HG03039 (cell line): Measurements from ENCODE around the gene RGL2.
A peak's percentile ranks its signal among the peaks of the same experiment; 100 is the strongest.
"Not testable (repeated sequence)": the region's sequence is repeated elsewhere in the genome, so short reads cannot be mapped to it uniquely, and the experiment has no call there.

ENCODE experiments used
- ATAC-seq: cut with Tn5 transposase; IDR thresholded peaks from one replicate; pipeline ENCODE4 v1.9.1; 2021; ENCODE audit warnings: mild to moderate bottlenecking, moderate library complexity; ENCODE audit not compliant: unreplicated experiment

The RGL2 gene

DNA sequence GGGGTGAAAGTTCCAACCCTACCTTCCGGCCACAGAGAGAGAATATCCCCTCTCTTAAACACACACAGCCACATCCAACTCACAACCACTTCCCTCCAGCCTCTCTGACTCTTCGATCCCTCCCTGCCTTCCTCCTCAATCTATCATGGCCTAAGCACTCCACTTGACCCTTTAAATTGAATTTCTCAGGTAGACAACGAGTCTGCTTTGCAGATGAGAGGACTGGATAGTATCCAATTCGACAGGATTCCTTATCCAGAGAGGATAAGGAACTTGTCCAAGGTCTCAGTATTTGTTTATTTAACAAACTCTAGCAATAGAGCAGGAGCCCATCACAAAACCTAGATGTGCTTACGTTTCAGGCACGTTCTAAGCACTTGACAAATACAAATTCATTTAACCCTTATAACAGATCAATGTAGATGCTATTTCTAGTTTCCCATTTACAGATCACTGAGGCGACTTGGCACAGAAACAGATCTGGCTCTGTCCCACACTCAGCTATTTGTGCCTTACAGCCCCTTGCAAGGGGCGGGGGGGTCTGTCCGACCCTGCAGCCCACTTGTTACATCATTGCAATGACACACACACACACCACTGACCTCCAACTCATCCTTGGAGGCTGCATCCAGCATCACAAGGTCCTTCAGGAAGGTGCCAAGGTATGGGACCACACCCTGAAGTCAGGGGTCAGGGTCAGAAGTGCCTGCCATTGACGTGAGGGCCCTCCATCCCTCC lies 4.5 kb downstream of the RGL2 start:
- no peak for ATAC-seq

DNA sequence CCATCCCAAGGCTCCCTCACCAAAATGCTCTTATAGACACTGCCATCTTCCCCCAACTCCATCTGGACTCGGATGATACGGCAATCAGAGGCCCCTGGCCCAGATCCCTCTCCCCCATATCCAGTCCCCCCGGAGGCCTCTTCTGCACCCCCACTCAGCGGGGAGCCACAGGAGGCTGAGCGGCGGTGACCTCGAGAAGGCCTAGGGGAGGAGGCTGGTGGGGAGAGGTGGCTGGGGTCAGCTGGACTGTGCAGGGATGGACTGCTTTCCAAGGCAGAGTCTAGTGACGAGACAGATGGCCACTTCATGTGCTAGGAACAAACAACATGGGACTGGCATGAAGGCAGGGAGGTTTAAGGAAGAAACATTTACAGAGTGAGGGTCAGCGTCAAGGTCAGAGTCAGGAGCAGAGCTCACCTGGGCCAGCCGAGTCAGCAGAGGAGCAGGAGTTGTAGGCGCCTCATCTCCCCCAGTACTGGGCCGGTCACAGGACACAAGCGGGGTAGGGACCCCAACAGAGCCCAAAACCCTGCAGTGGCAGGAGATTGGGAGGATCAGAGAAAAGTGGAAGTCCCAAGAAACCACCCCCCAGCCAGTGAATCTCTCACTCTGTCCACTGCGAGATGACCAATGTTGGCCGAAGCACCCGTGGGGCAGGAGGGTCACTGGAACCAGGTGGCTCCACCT lies 5.6 kb downstream of the RGL2 start:
- ATAC-seq = no peak

- no peak for ATAC-seq
Observed at GRCh38 chr6:33290459-33290858, 8.3 kb downstream of the RGL2 start.

DNA sequence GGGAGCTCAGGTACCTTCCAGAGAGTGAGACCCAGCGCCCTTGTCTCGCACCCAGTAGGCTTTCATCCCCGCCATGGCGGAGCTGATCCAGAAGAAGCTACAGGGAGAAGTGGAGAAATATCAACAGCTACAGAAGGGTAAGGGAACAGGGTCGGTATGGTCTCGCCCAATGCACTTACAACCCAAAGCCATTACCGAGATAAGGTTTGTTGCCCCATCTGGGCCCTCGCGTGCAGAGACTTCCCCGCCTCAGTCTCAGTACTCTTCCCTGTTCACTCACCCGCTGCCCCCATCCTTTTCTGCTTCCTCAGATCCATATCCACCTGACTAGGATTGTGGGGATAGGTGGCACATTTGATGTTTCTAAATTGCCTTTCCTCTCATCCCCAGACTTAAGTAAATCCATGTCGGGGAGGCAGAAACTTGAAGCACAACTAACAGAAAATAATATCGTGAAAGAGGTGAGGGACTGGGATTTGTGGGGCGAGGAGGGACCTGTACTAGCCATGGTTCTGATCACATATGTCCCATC lies 8.9 kb downstream of the RGL2 start:
- peak; percentile 10 for ATAC-seq

- ATAC-seq = peak; percentile 75
Observed at GRCh38 chr6:33288921-33289783, 9.6 kb downstream of the RGL2 start, which contains the start of the genes PFDN6 and WDR46. TSS of gene PFDN6 (plus strand) at chr6:33289601. CDS start at chr6:33289857, 256 bp downstream. TSS of gene WDR46 (minus strand) at chr6:33289239. CDS start at chr6:33289170, 69 bp downstream.

GRCh38 chr6:33288141-33288920 lies 10.4 kb downstream of the RGL2 start:
- ATAC-seq = no peak

GRCh38 chr6:33286946-33287914 lies 11.5 kb downstream of the RGL2 start:
- ATAC-seq = no peak

DNA sequence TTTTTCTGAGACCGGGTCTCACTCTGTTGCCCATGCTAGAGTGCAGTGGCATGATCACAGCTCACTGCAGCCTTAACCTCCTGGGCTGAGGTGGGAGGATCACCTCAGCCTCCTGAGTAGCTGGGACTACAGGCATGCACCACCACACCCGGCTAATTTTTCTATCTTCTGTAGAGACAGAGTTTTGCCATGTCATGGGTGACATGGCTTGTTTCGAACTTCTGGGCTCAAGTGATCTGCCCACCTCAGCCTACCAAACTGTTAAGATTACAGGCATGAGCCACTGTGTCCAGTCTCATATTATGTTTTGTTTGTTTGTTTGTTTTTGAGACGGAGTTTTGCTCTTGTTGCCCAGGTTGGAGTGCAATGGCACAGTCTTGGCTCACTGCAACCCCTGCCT lies 13.5 kb downstream of the RGL2 start:
- not testable (repeated sequence) for ATAC-seq

DNA sequence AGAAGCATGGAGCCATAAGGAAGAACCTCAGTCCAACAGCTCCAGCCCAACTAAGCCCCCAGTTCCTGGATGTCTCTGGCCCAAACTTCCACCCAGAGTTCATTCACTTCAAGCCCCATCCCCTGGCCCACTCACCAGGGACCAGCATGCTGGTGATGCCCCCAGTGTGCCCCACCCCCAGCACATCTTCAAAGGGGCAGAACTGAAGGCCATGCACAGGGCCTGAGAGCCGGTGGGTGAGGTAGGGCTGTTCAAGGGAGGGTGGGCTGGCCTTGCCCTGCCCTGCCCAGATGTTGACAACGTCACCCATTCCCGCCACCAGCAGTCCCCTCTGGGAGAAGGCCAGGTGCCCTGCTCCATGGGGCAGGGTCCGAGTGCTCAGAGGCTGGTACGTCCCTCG lies 18.2 kb downstream of the RGL2 start:
- ATAC-seq = no peak

DNA sequence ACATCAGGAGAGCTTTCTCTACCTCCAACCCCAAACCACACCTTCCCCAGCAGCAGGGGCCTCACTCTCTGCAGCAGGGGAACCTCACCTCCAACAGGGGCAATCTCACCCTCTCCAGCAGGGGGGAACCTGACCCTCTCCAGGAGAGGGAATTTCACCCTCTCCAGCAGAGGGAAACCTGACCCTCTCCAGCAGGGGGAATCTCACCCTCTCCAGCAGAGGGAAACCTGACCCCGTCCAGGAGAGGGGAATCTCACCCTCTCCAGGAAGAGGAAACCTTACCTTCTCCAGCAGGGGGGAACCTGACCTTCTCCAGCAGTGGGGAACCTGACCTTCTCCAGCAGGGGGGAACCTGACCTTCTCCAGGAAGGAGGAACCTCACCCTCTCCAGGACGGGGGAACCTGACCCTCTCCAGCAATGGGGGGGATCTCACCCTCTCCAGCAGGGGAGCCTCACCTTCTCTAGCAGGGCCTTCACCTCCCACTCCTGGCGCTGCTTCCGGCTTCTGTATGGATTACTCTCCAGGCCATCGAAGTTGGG lies 18.7 kb downstream of the RGL2 start:
- no peak for ATAC-seq

DNA sequence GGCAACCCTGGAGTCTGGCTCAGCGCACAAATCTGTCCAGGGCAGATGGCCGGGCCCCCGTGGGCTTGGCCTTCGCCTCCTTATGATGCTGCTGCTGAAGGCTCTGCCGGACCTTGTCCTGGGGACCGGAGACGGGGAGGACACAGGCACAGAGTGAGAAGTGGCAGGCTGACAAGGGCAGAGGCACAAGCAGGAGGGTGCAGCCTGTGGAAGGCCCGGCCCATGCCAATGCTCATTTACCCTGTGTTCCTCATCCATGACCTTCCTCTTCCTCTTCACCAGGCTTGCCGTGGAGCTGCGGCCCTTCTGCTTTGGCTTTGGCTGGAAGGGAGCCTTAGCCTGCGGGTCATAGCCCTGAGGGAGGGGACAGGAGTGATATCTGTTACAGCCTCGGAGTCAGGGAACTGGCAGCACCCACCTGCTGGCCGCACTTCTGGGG lies 19.5 kb downstream of the RGL2 start:
- ATAC-seq = no peak

GRCh38 chr6:33278810-33279209 lies 19.9 kb downstream of the RGL2 start:
- ATAC-seq = no peak

GRCh38 chr6:33278392-33278741 lies 20.4 kb downstream of the RGL2 start:
- no peak for ATAC-seq

- ATAC-seq = no peak
Observed at GRCh38 chr6:33277663-33278391, 20.9 kb downstream of the RGL2 start.

DNA sequence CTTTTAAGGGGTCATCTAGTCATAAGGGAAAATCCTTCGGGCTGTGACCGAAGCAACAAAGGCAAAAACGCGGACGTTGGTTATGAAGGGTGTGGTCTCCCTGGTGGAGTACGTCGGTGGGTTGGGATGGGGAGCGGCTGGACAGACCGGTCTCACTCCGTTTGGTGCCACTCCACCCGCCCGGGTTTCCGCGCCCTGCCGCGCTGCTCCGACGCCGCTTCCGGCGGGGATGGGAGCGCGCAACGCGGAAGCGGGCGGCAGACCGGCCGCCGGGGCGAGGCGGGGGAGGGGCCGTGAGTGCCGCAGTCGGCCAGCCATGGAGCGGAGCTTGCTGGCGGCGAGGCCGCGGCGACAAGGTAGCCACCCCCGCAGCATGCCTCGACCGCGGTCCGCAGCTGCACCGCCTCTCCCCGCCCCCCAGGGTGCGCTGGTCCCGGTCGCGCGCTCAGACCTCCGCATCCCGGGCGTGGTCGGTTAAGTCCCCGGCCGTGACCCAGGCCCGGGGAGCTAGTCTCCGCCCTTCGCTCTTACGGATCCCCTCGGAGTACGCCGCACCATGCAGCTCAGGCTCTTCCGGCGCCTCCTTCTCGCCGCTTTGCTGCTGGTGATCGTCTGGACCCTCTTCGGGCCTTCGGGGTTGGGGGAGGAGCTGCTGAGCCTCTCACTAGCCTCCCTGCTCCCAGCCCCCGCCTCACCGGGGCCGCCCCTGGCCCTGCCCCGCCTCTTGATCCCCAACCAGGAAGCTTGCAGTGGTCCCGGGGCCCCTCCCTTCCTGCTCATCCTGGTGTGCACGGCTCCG lies 21.7 kb downstream of the RGL2 start, which contains the start of gene B3GALT4:
Gene B3GALT4, plus strand, starts transcription at position 260 of the 799 bp plus-strand sequence. Its CDS starts 297 bp downstream, at position 557.
- peak; percentile 38 for ATAC-seq

DNA sequence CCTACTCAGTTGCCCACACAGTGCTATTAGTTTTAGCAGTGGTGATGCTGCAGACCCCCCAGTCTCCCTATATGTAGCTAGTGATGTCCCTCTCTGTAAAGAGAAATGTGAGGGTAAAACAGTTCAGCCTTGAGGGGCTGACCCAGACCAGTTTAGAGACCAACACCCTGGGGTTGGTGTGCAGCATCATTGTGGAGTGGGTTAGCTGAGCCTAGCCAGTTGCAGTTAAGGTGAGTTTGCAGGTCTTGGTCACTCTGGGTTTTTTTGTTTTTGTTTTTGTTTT lies 22.2 kb downstream of the RGL2 start:
- ATAC-seq = no peak

DNA sequence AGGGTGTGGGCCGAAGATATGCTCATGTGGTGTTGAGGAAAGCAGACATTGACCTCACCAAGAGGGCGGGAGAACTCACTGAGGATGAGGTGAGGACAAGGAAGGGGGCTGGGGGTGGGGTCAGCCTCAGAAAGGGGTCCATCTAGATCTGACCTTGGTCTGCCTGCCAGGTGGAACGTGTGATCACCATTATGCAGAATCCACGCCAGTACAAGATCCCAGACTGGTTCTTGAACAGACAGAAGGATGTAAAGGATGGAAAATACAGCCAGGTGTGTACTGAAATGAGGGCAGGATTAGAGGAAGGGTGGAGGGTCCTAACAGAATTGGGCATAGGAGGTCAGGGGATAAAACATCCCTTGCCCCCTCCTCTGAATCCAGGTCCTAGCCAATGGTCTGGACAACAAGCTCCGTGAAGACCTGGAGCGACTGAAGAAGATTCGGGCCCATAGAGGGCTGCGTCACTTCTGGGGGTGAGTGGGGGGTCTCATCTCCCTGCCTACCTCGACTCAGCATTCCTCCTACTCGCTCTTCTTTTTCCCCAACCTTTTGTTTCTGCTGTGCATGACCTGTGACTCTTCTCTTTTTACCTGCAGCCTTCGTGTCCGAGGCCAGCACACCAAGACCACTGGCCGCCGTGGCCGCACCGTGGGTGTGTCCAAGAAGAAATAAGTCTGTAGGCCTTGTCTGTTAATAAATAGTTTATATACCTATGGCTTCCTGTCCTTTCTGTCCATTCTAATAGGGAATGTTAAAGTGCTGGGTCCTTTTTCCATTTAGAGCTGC lies 22.8 kb downstream of the RGL2 start:
- ATAC-seq = not testable (repeated sequence)
